Medulla oblongata (tissue), 1 donor: ENCODE results near the gene SORCS1.
"Not testable (repeated sequence)": the region's sequence is repeated elsewhere in the genome, so short reads cannot be mapped to it uniquely, and the experiment has no call there.

ENCODE experiments used
- DNase-seq: peaks from one replicate; pipeline ENCODE4 v3.0.0-alpha.2; 2015; ENCODE audit errors: extremely low spot score

The SORCS1 gene

GRCh38 chr10:106947643-106948042 lies 216.9 kb downstream of the SORCS1 start:
- DNase-seq = no peak

GRCh38 chr10:106942035-106942662 lies 222.4 kb downstream of the SORCS1 start:
- no peak for DNase-seq

- no peak for DNase-seq
Observed at GRCh38 chr10:106941297-106942034, 223.0 kb downstream of the SORCS1 start.

GRCh38 chr10:106938513-106938912 lies 226.0 kb downstream of the SORCS1 start:
- no peak for DNase-seq

GRCh38 chr10:106935978-106936451 lies 228.5 kb downstream of the SORCS1 start:
- DNase-seq = peak; percentile 80

- no peak for DNase-seq
Observed at GRCh38 chr10:106931853-106932249, 232.7 kb downstream of the SORCS1 start.

- no peak for DNase-seq
Observed at GRCh38 chr10:106931159-106931852, 233.2 kb downstream of the SORCS1 start.

GRCh38 chr10:106930751-106931150 lies 233.8 kb downstream of the SORCS1 start:
- DNase-seq = no peak

- DNase-seq = no peak
Observed at GRCh38 chr10:106929291-106929895, 235.1 kb downstream of the SORCS1 start.

GRCh38 chr10:106928151-106928550 lies 236.4 kb downstream of the SORCS1 start:
- DNase-seq = not testable (repeated sequence)

- no peak for DNase-seq
Observed at GRCh38 chr10:106925191-106925590, 239.3 kb downstream of the SORCS1 start.

GRCh38 chr10:106920538-106920937 lies 244.0 kb downstream of the SORCS1 start:
- no peak for DNase-seq

- DNase-seq = no peak
Observed at GRCh38 chr10:106919871-106920282, 244.6 kb downstream of the SORCS1 start.

- DNase-seq = no peak
Observed at GRCh38 chr10:106917452-106918055, 247.0 kb downstream of the SORCS1 start.

- no peak for DNase-seq
Observed at GRCh38 chr10:106914016-106914415, 250.5 kb downstream of the SORCS1 start.

GRCh38 chr10:106913348-106913747 lies 251.2 kb downstream of the SORCS1 start:
- no peak for DNase-seq

GRCh38 chr10:106911096-106911495 lies 253.4 kb downstream of the SORCS1 start:
- DNase-seq = no peak

GRCh38 chr10:106910666-106911065 lies 253.8 kb downstream of the SORCS1 start:
- DNase-seq = no peak

- DNase-seq = no peak
Observed at GRCh38 chr10:106908225-106908624, 256.3 kb downstream of the SORCS1 start.

GRCh38 chr10:106904209-106904608 lies 260.3 kb downstream of the SORCS1 start:
- no peak for DNase-seq

GRCh38 chr10:106903180-106903579 lies 261.3 kb downstream of the SORCS1 start:
- DNase-seq = no peak
